T-cell (primary cell): ENCODE measurements around the gene CHRM3. TPM values are rescaled to one million over a fixed set of nuclear protein-coding genes. Genes with fewer than 3 reads are reported as not detected.

Experiments
- ATAC-seq, 4 experiments: fragments of 200-7000 bp in 3 of 4; fragments of 150-1000 bp in 1 of 4; cut with Tn5 transposase; replicated peaks in 1 of 4; 1 replicate in 3 of 4; 2 replicates in 1 of 4; pipeline ENCODE4 v1.10.0; 2021; ENCODE audit warnings: moderate library complexity in 3 of 4, mild to moderate bottlenecking in 2 of 4, moderate number of reproducible peaks in 1 of 4
- CTCF ChIA-PET, 2 donors: fragments of 300-600 bp; sonication (Branson Sonifier 250); formaldehyde crosslinking; loops; one replicate each; lab custom pipeline; 2022; ENCODE audit warnings: antibody characterized with exemption in 2 of 2; lab: Charles Lee
- POLR2A ChIA-PET, 2 donors: fragments of 300-600 bp; sonication (Branson Sonifier 250); formaldehyde crosslinking; loops; one replicate each; lab custom pipeline; 2022; ENCODE audit warnings: antibody characterized with exemption in 2 of 2; lab: Charles Lee
- DNase-seq, 35 experiments: peaks; one replicate each; pipeline versions ENCODE4 v3.0.0 to v3.0.0-alpha.2; 2013 to 2023
- H3K27ac ChIP-seq: one replicate; pipeline ENCODE4 v1.5.1; 2013; ENCODE audit warnings: low read length
- H3K27me3 ChIP-seq, 2 experiments: replicated peaks in 1 of 2; 1 replicate in 1 of 2; 2 replicates in 1 of 2; pipeline versions ENCODE4 v1.6.1 to v1.7.0; 2013; ENCODE audit warnings: low read length in 1 of 2, mixed read lengths in 1 of 2; ENCODE audit not compliant: control insufficient read depth in 2 of 2, insufficient read depth in 2 of 2; ENCODE audit errors: extremely low read depth in 1 of 2
- H3K36me3 ChIP-seq, 2 donors: 1 replicate in 1 of 2; 2 replicates in 1 of 2; pipeline versions ENCODE4 v1.6.1 to v1.7.0; 2013; ENCODE audit warnings: low read length in 1 of 2; ENCODE audit not compliant: control insufficient read depth in 2 of 2, insufficient read depth in 1 of 2; ENCODE audit errors: extremely low read depth in 1 of 2
- H3K4me1 ChIP-seq, 2 experiments: 1 replicate in 1 of 2; 2 replicates in 1 of 2; pipeline versions ENCODE4 v1.6.1 to v1.7.0; 2013; ENCODE audit warnings: low read length in 2 of 2, mixed read lengths in 1 of 2; ENCODE audit not compliant: insufficient read depth in 2 of 2, control insufficient read depth in 1 of 2; ENCODE audit errors: extremely low read depth in 1 of 2
- H3K4me3 ChIP-seq, 2 donors: 1 replicate in 1 of 2; 2 replicates in 1 of 2; pipeline versions ENCODE4 v1.5.1 to v1.7.0; 2013; ENCODE audit warnings: mild to moderate bottlenecking in 2 of 2, low read length in 1 of 2, moderate library complexity in 1 of 2; ENCODE audit not compliant: control insufficient read depth in 1 of 2; ENCODE audit errors: extremely low read depth in 1 of 2
- H3K9me3 ChIP-seq: 2 replicates; pipeline ENCODE4 v1.7.0; 2013
- H3K27ac Mint-ChIP-seq, 2 donors: one replicate each; pipeline ENCODE4 v1.8.0; 2020 to 2021; ENCODE audit warnings: mild to moderate bottlenecking in 2 of 2, mixed read lengths in 2 of 2
- H3K27me3 Mint-ChIP-seq, 2 donors: one replicate each; pipeline ENCODE4 v1.8.0; 2021 to 2022; ENCODE audit warnings: mixed read lengths in 2 of 2
- H3K36me3 Mint-ChIP-seq: one replicate; pipeline ENCODE4 v1.8.0; 2021; ENCODE audit warnings: mixed read lengths
- H3K4me1 Mint-ChIP-seq, 3 donors: one replicate each; pipeline ENCODE4 v1.8.0; 2020 to 2022; ENCODE audit warnings: mixed read lengths in 3 of 3, mild to moderate bottlenecking in 1 of 3
- H3K4me3 Mint-ChIP-seq, 3 donors: one replicate each; pipeline ENCODE4 v1.8.0; 2020 to 2022; ENCODE audit warnings: mild to moderate bottlenecking in 3 of 3, mixed read lengths in 3 of 3, moderate library complexity in 3 of 3
- H3K9me3 Mint-ChIP-seq, 3 donors: one replicate each; pipeline ENCODE4 v1.8.0; 2020 to 2022; ENCODE audit warnings: mixed read lengths in 3 of 3
- WGBS: methylation state at CpG from one replicate; pipeline ENCODE4 v1.1.5; 2013; ENCODE audit warnings: missing lambda C conversion rate; ENCODE audit not compliant: insufficient coverage; 5-methylcytosine and 5-hydroxymethylcytosine counted together
- total RNA-seq, 35 experiments: library from RNA in 6 of 35; stranded (reverse) in 6 of 35; fragments of 120-200 nt in 1 of 35; gene quantifications; one replicate each; pipeline versions ENCODE4 v1.2.1 to v1.2.4 and lab custom pipeline; 2013 to 2026

Gene CHRM3
- 1 to 10 TPM in 1 of 5 donors, under 1 TPM in 4; 0.03 to 1.3 (median 0.23) TPM for total RNA-seq
- total RNA-seq (2013) = 0.33 TPM
- 0.24 to 7.4 (median 0.95) reads per million in 29 experiments for total RNA-seq (lab: John Stamatoyannopoulos, UW)

DNA sequence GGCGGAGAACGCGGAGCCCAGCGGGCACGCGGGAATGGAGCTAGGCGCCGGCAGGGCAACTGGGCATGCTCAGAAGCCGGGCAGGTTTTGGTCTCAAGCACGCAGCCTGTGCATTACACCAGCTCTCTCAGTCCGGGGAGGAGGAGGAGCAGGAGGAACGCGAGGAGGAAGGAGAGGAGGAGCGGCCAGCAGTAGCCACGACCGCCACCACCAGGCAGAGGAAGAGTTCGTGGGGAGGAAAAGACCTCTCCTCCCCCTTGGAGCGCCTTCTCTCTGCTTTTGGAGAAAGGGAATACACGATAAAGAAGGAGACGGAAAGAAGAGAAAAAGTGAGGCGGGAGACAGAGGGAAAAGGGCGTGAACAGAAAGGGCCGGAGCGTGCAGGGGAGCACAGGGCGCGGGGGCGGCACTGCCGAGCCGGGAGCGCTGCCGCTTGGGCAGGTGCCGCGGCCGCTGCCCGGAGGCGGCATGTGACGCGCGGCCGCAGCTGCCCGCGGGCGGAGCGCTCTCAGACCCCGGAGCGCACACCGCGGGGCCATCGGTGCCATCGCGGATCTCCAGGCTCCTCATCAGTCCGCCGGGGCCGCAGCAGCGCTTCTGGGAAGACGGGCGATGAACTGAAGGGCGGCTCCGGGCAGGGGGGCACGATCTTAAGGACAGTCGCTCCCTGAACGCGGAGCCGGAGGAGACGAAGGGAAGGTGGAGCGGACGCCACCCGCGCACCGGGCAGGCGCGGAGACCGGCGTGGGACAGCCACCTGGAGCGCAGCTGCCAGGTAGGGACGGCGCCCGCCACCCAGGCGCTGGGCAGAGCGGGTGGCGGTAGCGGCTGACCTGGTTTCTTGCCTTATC is at the start of gene CHRM3:
TSS of gene CHRM3 (plus strand) at position 116 of the 851 bp plus-strand sequence. CDS start 520,884 bp downstream, outside the sequence.
- Histone ChIP-seq H3K9me3 (no peaks in the 10 kb centered on the region), H3K27ac (no peak within 1 kb of the TSS), H3K4me3 (peak within 1 kb of the TSS in 1 of 2 donors; percentile 44), H3K27me3 (peaks cover 3 to 28% of the 10 kb centered on the region in 2 experiments), H3K4me1 (peaks cover 0 to 19% of the 10 kb centered on the region in 2 experiments), H3K36me3 (no peaks in the 10 kb centered on the region)
- CTCF ChIA-PET = no interaction called here
- peak within 1 kb of the TSS; percentile 66 to 87 (median 73) for H3K4me3 Mint-ChIP-seq
- ATAC-seq = no peak
- POLR2A ChIA-PET = no interaction called here
- H3K9me3 Mint-ChIP-seq = no peaks in the 10 kb centered on the region
- H3K4me1 Mint-ChIP-seq = peaks cover 18 to 23% (median 22%) of the 10 kb centered on the region in 3 donors
- 1% methylated on average over 65 of the region's 82 CpGs for WGBS
- DNase-seq = no peak
- peaks cover 56 to 76% of the 10 kb centered on the region in 2 donors for H3K27me3 Mint-ChIP-seq
- H3K36me3 Mint-ChIP-seq = no peaks in the 10 kb centered on the region
- H3K27ac Mint-ChIP-seq = no peak within 1 kb of the TSS

GRCh38 chr1:239337799-239338430 is 48.5 kb upstream of the CHRM3 start:
- no peaks in the 10 kb centered on the region for H3K36me3 ChIP-seq
- DNase-seq (no peak), ATAC-seq (no peak)
- no peaks in the 10 kb centered on the region for H3K4me1 ChIP-seq
- ChIA-PET POLR2A (no interaction called here), CTCF (no interaction called here)
- no peak overlapping the region for H3K27ac ChIP-seq
- 73% methylated on average over 2 of the region's 6 CpGs for WGBS
- H3K4me3 ChIP-seq = no peak overlapping the region
- no peaks in the 10 kb centered on the region for H3K9me3 ChIP-seq
- Mint-ChIP-seq H3K27ac (no peak overlapping the region), H3K4me1 (no peaks in the 10 kb centered on the region), H3K27me3 (peaks cover 4 to 9% of the 10 kb centered on the region in 2 donors), H3K9me3 (no peaks in the 10 kb centered on the region), H3K4me3 (no peak overlapping the region), H3K36me3 (no peaks in the 10 kb centered on the region)
- H3K27me3 ChIP-seq = no peaks in the 10 kb centered on the region

DNA sequence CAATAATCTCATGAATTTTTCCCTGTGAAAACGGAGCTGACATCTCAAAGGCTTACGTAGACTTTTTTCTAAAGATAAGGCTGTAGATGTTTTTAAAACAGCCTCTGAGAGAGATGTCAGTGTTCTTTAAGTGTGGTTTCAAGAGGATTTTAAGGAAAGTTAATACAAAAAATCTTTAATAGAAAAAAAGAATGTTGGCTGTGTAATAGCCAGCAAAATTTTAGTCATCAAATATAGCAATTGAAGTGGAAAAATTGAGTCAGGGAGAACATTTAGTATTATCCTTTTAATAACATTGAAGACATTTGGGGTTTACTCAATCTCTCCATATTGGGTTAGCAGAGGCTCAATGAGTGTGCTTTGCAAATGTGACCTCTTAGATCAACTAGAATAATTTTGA is 38.6 kb upstream of the CHRM3 start:
- no peaks in the 10 kb centered on the region for H3K4me1 ChIP-seq
- Mint-ChIP-seq H3K36me3 (no peaks in the 10 kb centered on the region), H3K27ac (no peak overlapping the region), H3K4me3 (no peak overlapping the region), H3K9me3 (no peaks in the 10 kb centered on the region), H3K4me1 (no peaks in the 10 kb centered on the region), H3K27me3 (peaks cover 4 to 8% of the 10 kb centered on the region in 2 donors)
- CTCF ChIA-PET = no interaction called here
- H3K9me3 ChIP-seq = no peaks in the 10 kb centered on the region
- no peaks in the 10 kb centered on the region for H3K27me3 ChIP-seq
- DNase-seq (no peak), ATAC-seq (no peak)
- WGBS = no CpG with 5 or more reads among the region's 2 CpGs
- H3K27ac ChIP-seq = no peak overlapping the region
- no peaks in the 10 kb centered on the region for H3K36me3 ChIP-seq
- H3K4me3 ChIP-seq = no peak overlapping the region
- POLR2A ChIA-PET = no interaction called here

DNA sequence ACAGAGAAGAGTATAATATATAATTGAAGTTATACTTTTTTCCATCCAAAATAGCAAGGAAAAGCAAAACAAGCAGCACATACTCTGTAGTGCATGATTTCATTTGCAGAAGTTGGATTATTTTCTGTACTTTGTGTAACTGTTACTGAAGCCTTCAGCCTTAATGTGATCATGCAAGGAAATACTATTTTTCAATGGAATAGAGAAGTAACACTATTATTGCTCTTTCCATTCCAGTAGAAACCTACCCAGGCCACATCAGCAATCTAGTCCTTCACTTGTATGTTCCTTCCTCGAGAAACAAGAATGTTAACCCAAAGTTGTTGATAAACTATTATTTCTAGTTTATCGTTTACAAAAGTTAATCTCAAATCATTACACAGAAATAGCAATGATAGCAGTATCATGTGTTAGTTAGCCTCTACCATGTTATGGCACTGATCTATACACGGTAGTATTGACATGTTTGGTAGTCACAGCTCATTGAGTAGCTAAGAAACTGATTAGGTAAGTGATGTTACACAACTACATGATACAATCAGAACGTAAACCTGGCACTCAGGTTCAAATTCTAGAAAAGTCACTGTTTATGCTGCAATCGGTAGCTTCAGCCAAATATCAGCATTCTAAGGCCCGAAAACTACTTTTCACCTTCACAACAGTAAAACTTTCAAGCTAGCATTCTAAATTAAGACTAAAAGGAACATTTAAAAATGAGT is 37.6 kb upstream of the CHRM3 start:
- ChIA-PET CTCF (interaction anchor here in 1 of 2 donors (0.6 kb wide), 1 partner anchor 1370 kb away, joined by 6 read pairs; no protein-coding TSS in a partner anchor), POLR2A (no interaction called here)
- Mint-ChIP-seq H3K27ac (no peak overlapping the region), H3K9me3 (no peaks in the 10 kb centered on the region), H3K36me3 (no peaks in the 10 kb centered on the region), H3K4me3 (no peak overlapping the region), H3K4me1 (no peaks in the 10 kb centered on the region), H3K27me3 (peaks cover 1 to 6% of the 10 kb centered on the region in 2 donors)
- no peak for DNase-seq
- Histone ChIP-seq H3K36me3 (no peaks in the 10 kb centered on the region), H3K27ac (no peak overlapping the region), H3K4me1 (no peaks in the 10 kb centered on the region), H3K4me3 (no peak overlapping the region), H3K27me3 (no peaks in the 10 kb centered on the region), H3K9me3 (no peaks in the 10 kb centered on the region)
- 50% methylated on average over 1 of the region's 6 CpGs for WGBS
- no peak for ATAC-seq

- H3K27me3 ChIP-seq = no peaks in the 10 kb centered on the region
- no peaks in the 10 kb centered on the region for H3K9me3 Mint-ChIP-seq
- H3K4me1 Mint-ChIP-seq = no peaks in the 10 kb centered on the region
- no peaks in the 10 kb centered on the region for H3K36me3 ChIP-seq
- WGBS = no CpG with 5 or more reads among the region's 6 CpGs
- no peaks in the 10 kb centered on the region for H3K4me1 ChIP-seq
- H3K27ac ChIP-seq = no peak overlapping the region
- H3K27ac Mint-ChIP-seq = no peak overlapping the region
- ATAC-seq (no peak), DNase-seq (no peak)
- H3K4me3 Mint-ChIP-seq = no peak overlapping the region
- no peak overlapping the region for H3K4me3 ChIP-seq
- ChIA-PET CTCF (interaction anchor here in 1 of 2 donors (0.6 kb wide), 1 partner anchor 470 kb away, joined by 7 read pairs; no protein-coding TSS in a partner anchor), POLR2A (interaction anchor here in 1 of 2 donors (0.7 to 0.8 kb wide), 2 partner anchors 13 to 82 kb away, joined by 3 to 4 read pairs; no protein-coding TSS in a partner anchor)
- H3K27me3 Mint-ChIP-seq = peaks cover 0 to 4% of the 10 kb centered on the region in 2 donors
- H3K36me3 Mint-ChIP-seq = no peaks in the 10 kb centered on the region
- no peaks in the 10 kb centered on the region for H3K9me3 ChIP-seq
These were observed 36.7 kb upstream of the CHRM3 start for GRCh38 chr1:239349699-239350098.

DNA sequence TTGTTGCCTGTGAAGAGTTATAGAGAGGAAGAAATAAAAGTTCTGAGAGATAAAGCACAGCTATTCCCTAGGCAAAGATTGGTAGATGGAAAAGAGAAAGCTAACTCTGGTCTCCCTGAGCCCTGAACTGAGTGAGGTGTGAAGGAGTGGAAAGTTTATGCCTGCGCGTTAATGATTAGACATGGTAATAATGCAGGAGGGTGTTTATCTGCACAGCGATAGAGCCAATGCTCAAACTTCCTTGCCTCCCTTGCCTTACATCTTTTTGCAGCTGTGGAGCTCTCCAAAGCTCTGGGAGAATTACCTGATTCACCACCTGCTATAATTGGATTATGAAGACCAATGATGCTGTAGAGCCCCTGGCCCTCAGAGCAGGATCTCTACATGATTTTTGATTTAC is 32.8 kb upstream of the CHRM3 start:
- no peaks in the 10 kb centered on the region for H3K4me1 ChIP-seq
- H3K27ac ChIP-seq = no peak overlapping the region
- no peak overlapping the region for H3K4me3 ChIP-seq
- Mint-ChIP-seq H3K9me3 (no peaks in the 10 kb centered on the region), H3K36me3 (no peaks in the 10 kb centered on the region), H3K4me1 (no peaks in the 10 kb centered on the region), H3K4me3 (no peak overlapping the region), H3K27ac (no peak overlapping the region), H3K27me3 (peaks cover 6 to 19% of the 10 kb centered on the region in 2 donors)
- no peaks in the 10 kb centered on the region for H3K9me3 ChIP-seq
- ATAC-seq = no peak
- no peaks in the 10 kb centered on the region for H3K36me3 ChIP-seq
- no peak for DNase-seq
- ChIA-PET CTCF (interaction anchor here in 1 of 2 donors (0.7 kb wide), 1 partner anchor 584 kb away, joined by 3 read pairs; no protein-coding TSS in a partner anchor), POLR2A (no interaction called here)
- H3K27me3 ChIP-seq = no peaks in the 10 kb centered on the region
- WGBS = no CpG with 5 or more reads among the region's 3 CpGs
